Neural progenitor cell (in vitro differentiated cells): ENCODE results near the gene NCOA3.

Experiments
- EZH2 ChIP-seq: fragments of 200-600 bp; sonication (generic); IDR thresholded peaks from 2 replicates; pipeline ENCODE4 v1.6.1; 2017; ENCODE audit warnings: antibody characterized with exemption, mild to moderate bottlenecking, moderate library complexity
- EZH2phosphoT487 ChIP-seq: fragments of 200-600 bp; sonication (generic); IDR thresholded peaks from 2 replicates; pipeline ENCODE4 v1.6.1; 2017; ENCODE audit warnings: antibody characterized with exemption
- TF ChIP-seq, protein P1 (sequence below): fragments of 200-600 bp; sonication (generic); IDR thresholded peaks from 2 replicates; pipeline ENCODE4 v1.5.1; 2017; ENCODE audit warnings: antibody characterized with exemption, mild to moderate bottlenecking

DNA sequence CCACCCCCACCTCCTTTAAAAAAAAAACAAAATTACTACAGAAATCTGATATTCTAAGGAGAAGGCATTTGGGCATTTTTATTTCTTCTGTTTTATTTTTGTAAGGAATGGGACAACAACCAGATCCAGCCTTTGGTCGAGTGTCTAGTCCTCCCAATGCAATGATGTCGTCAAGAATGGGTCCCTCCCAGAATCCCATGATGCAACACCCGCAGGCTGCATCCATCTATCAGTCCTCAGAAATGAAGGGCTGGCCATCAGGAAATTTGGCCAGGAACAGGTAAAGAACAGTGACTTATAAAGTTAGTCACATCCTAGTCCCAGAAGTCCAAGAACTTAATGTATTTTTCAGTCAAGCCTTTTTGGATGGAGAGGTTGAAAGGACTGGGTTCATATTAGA lies 150.6 kb downstream of the NCOA3 start:
- TF ChIP-seq, protein P1, sequence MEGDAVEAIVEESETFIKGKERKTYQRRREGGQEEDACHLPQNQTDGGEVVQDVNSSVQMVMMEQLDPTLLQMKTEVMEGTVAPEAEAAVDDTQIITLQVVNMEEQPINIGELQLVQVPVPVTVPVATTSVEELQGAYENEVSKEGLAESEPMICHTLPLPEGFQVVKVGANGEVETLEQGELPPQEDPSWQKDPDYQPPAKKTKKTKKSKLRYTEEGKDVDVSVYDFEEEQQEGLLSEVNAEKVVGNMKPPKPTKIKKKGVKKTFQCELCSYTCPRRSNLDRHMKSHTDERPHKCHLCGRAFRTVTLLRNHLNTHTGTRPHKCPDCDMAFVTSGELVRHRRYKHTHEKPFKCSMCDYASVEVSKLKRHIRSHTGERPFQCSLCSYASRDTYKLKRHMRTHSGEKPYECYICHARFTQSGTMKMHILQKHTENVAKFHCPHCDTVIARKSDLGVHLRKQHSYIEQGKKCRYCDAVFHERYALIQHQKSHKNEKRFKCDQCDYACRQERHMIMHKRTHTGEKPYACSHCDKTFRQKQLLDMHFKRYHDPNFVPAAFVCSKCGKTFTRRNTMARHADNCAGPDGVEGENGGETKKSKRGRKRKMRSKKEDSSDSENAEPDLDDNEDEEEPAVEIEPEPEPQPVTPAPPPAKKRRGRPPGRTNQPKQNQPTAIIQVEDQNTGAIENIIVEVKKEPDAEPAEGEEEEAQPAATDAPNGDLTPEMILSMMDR, result no peak
- no peak for TF ChIP-seq EZH2
- no peak for TF ChIP-seq EZH2phosphoT487
